GM12878 (cell line): ENCODE results near the gene PHACTR1. TPM values are rescaled to one million over a fixed set of nuclear protein-coding genes. Genes with fewer than 3 reads are reported as not detected.

ENCODE experiments used
- BCL11A ChIP-seq: IDR thresholded peaks from 2 replicates; pipeline ENCODE4 v1.6.1; 2011; ENCODE audit warnings: low read depth, low read length
- CEBPB ChIP-seq, 2 experiments: fragments of 150-350 bp in 1 of 2; IDR thresholded peaks; 2 replicates each; pipeline ENCODE4 v1.6.1; 2012 to 2014; ENCODE audit warnings: low read depth in 2 of 2, low read length in 2 of 2, borderline replicate concordance in 1 of 2, inconsistent platforms in 1 of 2
- DPF2 ChIP-seq: fragments of 450-650 bp; IDR thresholded peaks from 2 replicates; pipeline ENCODE4 v1.6.1; 2017; ENCODE audit warnings: mild to moderate bottlenecking
- E2F8 ChIP-seq: fragments of 450-650 bp; IDR thresholded peaks from 2 replicates; pipeline ENCODE4 v1.6.1; 2018; ENCODE audit warnings: mild to moderate bottlenecking, low read depth, moderate library complexity; ENCODE audit not compliant: partially characterized antibody
- EGR1 ChIP-seq, 2 experiments: IDR thresholded peaks; 1 replicate in 1 of 2; 2 replicates in 1 of 2; pipeline ENCODE4 v1.6.1; 2011 to 2012; ENCODE audit warnings: low read depth in 2 of 2, low read length in 2 of 2, borderline replicate concordance in 1 of 2, mild to moderate bottlenecking in 1 of 2, moderate library complexity in 1 of 2
- ELK1 ChIP-seq: IDR thresholded peaks from 2 replicates; pipeline ENCODE4 v1.6.1; 2012; ENCODE audit warnings: low read depth, low read length, improper control_type of control experiment
- FOS ChIP-seq: IDR thresholded peaks from 3 replicates; pipeline ENCODE4 v1.6.1; 2011; ENCODE audit warnings: borderline replicate concordance; ENCODE audit not compliant: insufficient read length; ENCODE audit errors: extremely low read depth
- GATAD2B ChIP-seq: fragments of 450-650 bp; conservative IDR thresholded peaks from 2 replicates; pipeline ENCODE4 v1.6.1; 2017; ENCODE audit warnings: low read depth, mild to moderate bottlenecking, moderate library complexity
- HDAC2 ChIP-seq: fragments of 200-600 bp; sonication (generic); IDR thresholded peaks from 2 replicates; pipeline ENCODE4 v1.6.1; 2017
- IKZF1 ChIP-seq: fragments of 450-650 bp; conservative IDR thresholded peaks from 2 replicates; pipeline ENCODE4 v1.6.1; 2017; ENCODE audit warnings: antibody characterized with exemption, mild to moderate bottlenecking
- IRF4 ChIP-seq: IDR thresholded peaks from 2 replicates; pipeline ENCODE4 v1.6.1; 2011; ENCODE audit warnings: low read depth, low read length
- MTA3 ChIP-seq: IDR thresholded peaks from 2 replicates; pipeline ENCODE4 v1.6.1; 2012; ENCODE audit warnings: low read length, inconsistent platforms, borderline replicate concordance
- NFYA ChIP-seq: IDR thresholded peaks from 2 replicates; pipeline ENCODE4 v1.6.1; 2011; ENCODE audit warnings: low read depth, mild to moderate bottlenecking, low read length, improper control_type of control experiment, borderline replicate concordance
- NRF1 ChIP-seq: conservative IDR thresholded peaks from 2 replicates; pipeline ENCODE4 v1.6.1; 2011; ENCODE audit warnings: mild to moderate bottlenecking, low read depth, low read length, improper control_type of control experiment
- PML ChIP-seq: IDR thresholded peaks from 2 replicates; pipeline ENCODE4 v1.6.1; 2012; ENCODE audit warnings: low read length, inconsistent platforms
- POLR2AphosphoS5 ChIP-seq: IDR thresholded peaks from 2 replicates; pipeline ENCODE4 v1.6.1; 2011; ENCODE audit warnings: mild to moderate bottlenecking, low read length, inconsistent platforms
- SPI1 ChIP-seq: IDR thresholded peaks from 2 replicates; pipeline ENCODE4 v1.6.1; 2011; ENCODE audit warnings: low read depth, mild to moderate bottlenecking, low read length, moderate library complexity, borderline replicate concordance; ENCODE audit not compliant: insufficient read depth
- SRF ChIP-seq, 2 experiments: IDR thresholded peaks; 2 replicates each; pipeline ENCODE4 v1.6.1; 2011; ENCODE audit warnings: low read depth in 2 of 2, low read length in 2 of 2, mild to moderate bottlenecking in 1 of 2, moderate library complexity in 1 of 2
- USF1 ChIP-seq: IDR thresholded peaks from 2 replicates; pipeline ENCODE4 v1.6.1; 2011; ENCODE audit warnings: borderline replicate concordance, low read depth, mild to moderate bottlenecking, moderate library complexity, mixed read lengths, low read length; ENCODE audit not compliant: insufficient read depth; ENCODE audit errors: extremely low read length
- YBX1 ChIP-seq: fragments of 450-650 bp; IDR thresholded peaks from 2 replicates; pipeline ENCODE4 v1.6.1; 2016; ENCODE audit warnings: antibody characterized with exemption
- ZNF217 ChIP-seq: fragments of 450-650 bp; IDR thresholded peaks from 2 replicates; pipeline ENCODE4 v1.6.1; 2017; ENCODE audit warnings: antibody characterized with exemption, mild to moderate bottlenecking
- ZNF24 ChIP-seq: fragments of 450-650 bp; IDR thresholded peaks from 2 replicates; pipeline ENCODE4 v1.6.1; 2017; ENCODE audit warnings: antibody characterized with exemption, mild to moderate bottlenecking
- ZNF274 ChIP-seq: IDR thresholded peaks from one replicate; pipeline ENCODE4 v1.8.0; 2011; ENCODE audit not compliant: insufficient read length, insufficient read depth
- ZSCAN29 ChIP-seq: fragments of 450-650 bp; IDR thresholded peaks from 2 replicates; pipeline ENCODE4 v1.6.1; 2017; ENCODE audit warnings: mild to moderate bottlenecking, moderate library complexity
- polyA plus RNA-seq, 11 experiments: library from polyadenylated mRNA; depleted of rRNA in 4 of 11; unstranded in 6 of 11; stranded (reverse) in 5 of 11; fragments of >200 nt; fragmentation: Nextera tagmentation in 4 of 11; fragmentation: Illumina TruSeq in 1 of 11; extraction: Ambion mirVana in 4 of 11; extraction: Trizol in 1 of 11; gene quantifications; 1 replicate in 1 of 11; 2 replicates in 10 of 11; pipeline versions ENCODE4 v1.2.1 to v1.2.3, GENCODE V29; 2011 to 2016; ENCODE audit warnings: inconsistent platforms in 2 of 11, missing spikeins in 2 of 11, low read depth in 1 of 11
- total RNA-seq, 4 experiments: library from RNA; depleted of rRNA in 3 of 4; stranded (reverse); fragments of >200 nt in 3 of 4; fragmentation: Illumina TruSeq in 1 of 4; extraction: Trizol in 1 of 4; gene quantifications; 2 replicates each; pipeline versions ENCODE4 v1.2.1 to v1.2.3, GENCODE V29; 2013 to 2021

Gene PHACTR1
- total and polyA plus RNA-seq, 10 of the 15 experiments (the other 5 are each of a cell fraction or from before 2014, with no cell fraction given) = 34.2 to 94.6 (median 62.3) TPM

GRCh38 chr6:13273931-13274706, 557.6 kb downstream of the PHACTR1 start (continued):
- TF ChIP-seq USF1 = no peak
- no peak for TF ChIP-seq ZNF274
- no peak for TF ChIP-seq FOS
- peak; percentile 32; the same call in 1 of the 2 replicates for TF ChIP-seq ZNF24
- TF ChIP-seq SRF (IDR thresholded peaks at IDR 0.05; ENCODE audit: low read depth in 2 of 2, low read length in 2 of 2) = no peak
- TF ChIP-seq ELK1 = peak; percentile 42; the same call in 1 of the 2 replicates
- no peak for TF ChIP-seq HDAC2
- TF ChIP-seq IRF4 = 0 out of 2 replicates have a peak, but pooled peaks have one; percentile 47
- peak; percentile 78 to 100 for TF ChIP-seq EGR1 (IDR thresholded peaks at IDR 0.05; ENCODE audit: borderline replicate concordance in 1 of 2, low read depth in 2 of 2, low read length in 2 of 2)
- TF ChIP-seq E2F8 = no peak
- TF ChIP-seq ZNF217 = no peak
- TF ChIP-seq BCL11A = 0 out of 2 replicates have a peak, but pooled peaks have one; percentile 65
- TF ChIP-seq IKZF1 = peak; percentile 90
- TF ChIP-seq POLR2AphosphoS5 = peak; percentile 74
- peak; percentile 74 for TF ChIP-seq DPF2
- no peak for TF ChIP-seq ZSCAN29
- TF ChIP-seq NFYA = no peak
- peak; percentile 79; the same call in 1 of the 2 replicates for TF ChIP-seq MTA3
- peak; percentile 38; the same call in 1 of the 2 replicates for TF ChIP-seq GATAD2B
- TF ChIP-seq SPI1 = peak; percentile 69; the same call in 1 of the 2 replicates
- TF ChIP-seq CEBPB (IDR thresholded peaks at IDR 0.05; ENCODE audit: borderline replicate concordance in 1 of 2, low read depth in 2 of 2, low read length in 2 of 2) = 0 out of 4 replicates have a peak, but pooled peaks of 1 of the 2 experiments have one; percentile 36
- no peak for TF ChIP-seq YBX1
- no peak for TF ChIP-seq PML
- TF ChIP-seq NRF1 = no peak
